ENCODE data around the gene NID2.

DNA sequence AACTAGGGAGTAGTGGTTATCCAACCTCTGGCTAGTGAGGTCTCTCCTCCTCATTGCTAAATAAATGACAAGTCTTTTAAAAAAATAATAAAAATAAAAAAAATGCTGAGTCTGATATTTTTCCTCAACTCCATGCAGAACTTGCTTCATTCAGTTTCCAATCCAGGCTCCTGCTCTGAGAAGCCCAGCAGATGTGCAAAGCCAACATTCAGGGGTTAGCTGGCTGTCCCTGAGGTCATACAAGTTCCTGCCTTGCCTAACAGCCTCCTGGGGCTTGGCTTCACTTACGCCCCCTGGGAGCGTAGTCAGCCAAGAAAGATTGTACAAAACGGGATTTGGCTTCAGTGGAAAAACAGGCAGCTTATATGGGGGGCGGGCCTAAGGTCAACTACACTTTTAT is 56.2 kb downstream of the NID2 start:
- TF ChIP-seq CTCF (conservative IDR thresholded peaks at IDR 0.05 in 1 of 2, IDR thresholded peaks at IDR 0.05 in 1 of 2; ENCODE audit: low read depth in 1 of 2, low read length in 2 of 2): no peak
- no peak for TF ChIP-seq EZH2 (IDR thresholded peaks at IDR 0.05; ENCODE audit: low read length, missing control alignments)
